K562 (cell line): ENCODE measurements around the gene RUNX1. TPM values are rescaled to one million over a fixed set of nuclear protein-coding genes. Genes with fewer than 3 reads are reported as not detected.
"Not testable (repeated sequence)": the region's sequence is repeated elsewhere in the genome, so short reads cannot be mapped to it uniquely, and the experiment has no call there.

Experiments used
- ATAC-seq: fragments of 200-7000 bp; cut with Tn5 transposase; 3 replicates; pipeline ENCODE4 v1.9.1; 2020; ENCODE audit warnings: moderate library complexity
- BruUV-seq: library from RNA; stranded (reverse); fragments of 400-500 nt; replicated peaks from 2 replicates; lab custom pipeline; 2021; lab: Mats Ljungman, UMichigan
- CTCF ChIA-PET: fragments of 300-600 bp; formaldehyde crosslinking; extraction: SDS; loops from one replicate; lab custom pipeline; 2021; ENCODE audit warnings: low intra/inter-chr PET ratio; lab: Yijun Ruan, JAX
- POLR2A ChIA-PET: fragments of 300-600, 350-650 bp; sonication (Branson Sonifier 250); formaldehyde crosslinking; extraction: SDS; loops from one replicate; lab custom pipeline; 2021; ENCODE audit warnings: antibody characterized with exemption, inconsistent platforms; lab: Yijun Ruan, JAX
- DNase-seq, 4 experiments: peaks; one replicate each; pipeline versions ENCODE4 v3.0.0 to v3.0.0-alpha.2; 2011 to 2018; ENCODE audit warnings: low spot score in 3 of 4, mixed read lengths in 3 of 4; ENCODE audit errors: extremely low read depth in 1 of 4
- FAIRE-seq: peaks from 2 replicates; lab custom pipeline; 2011; peaks lifted over from hg19 to GRCh38; lab: Jason Lieb, UNC
- H2AFZ ChIP-seq: 2 replicates; pipeline ENCODE4 v1.6.0; 2011; ENCODE audit warnings: low read depth, low read length, control low read depth, inconsistent platforms
- H3K27ac ChIP-seq: fragments of 200-600 bp; 3 replicates; pipeline ENCODE4 v1.8.0; 2011; ENCODE audit warnings: low read depth, mild to moderate bottlenecking, control low read depth, inconsistent platforms, low read length, moderate library complexity, mixed read lengths; ENCODE audit errors: extremely low read depth
- H3K27me3 ChIP-seq, 2 experiments: fragments of 300-600 bp in 1 of 2; 2 replicates in 1 of 2; 3 replicates in 1 of 2; pipeline versions ENCODE4 v1.6.0 to v1.8.0; 2011; ENCODE audit warnings: inconsistent platforms in 2 of 2, low read length in 2 of 2, mild to moderate bottlenecking in 1 of 2, mixed read lengths in 1 of 2, moderate library complexity in 1 of 2; ENCODE audit not compliant: control insufficient read depth in 2 of 2, insufficient read depth in 2 of 2
- H3K36me3 ChIP-seq: fragments of 300-600 bp; 3 replicates; pipeline ENCODE4 v1.8.0; 2011; ENCODE audit warnings: mild to moderate bottlenecking, low read length, inconsistent platforms; ENCODE audit not compliant: control insufficient read depth, insufficient read depth
- H3K4me1 ChIP-seq, 2 experiments: fragments of 200-600 bp in 1 of 2; replicated peaks in 1 of 2; 2 replicates in 1 of 2; 3 replicates in 1 of 2; pipeline versions ENCODE4 v1.5.1 to v1.8.0; 2011; ENCODE audit warnings: inconsistent platforms in 2 of 2, low read length in 2 of 2, mild to moderate bottlenecking in 1 of 2, mixed read lengths in 1 of 2, moderate library complexity in 1 of 2; ENCODE audit not compliant: control insufficient read depth in 2 of 2, insufficient read depth in 2 of 2
- H3K4me2 ChIP-seq: 2 replicates; pipeline ENCODE4 v1.6.1; 2011; ENCODE audit warnings: low read length, control low read depth, inconsistent platforms, mixed read lengths; ENCODE audit not compliant: insufficient read depth
- H3K4me3 ChIP-seq: fragments of 200-600 bp; sonication (generic), shearing (Covaris generic); 2 replicates; pipeline ENCODE4 v1.5.1; 2016; ENCODE audit warnings: control low read depth, inconsistent platforms
- H3K79me2 ChIP-seq: fragments of 200-600 bp; 3 replicates; pipeline ENCODE4 v1.8.0; 2011; ENCODE audit warnings: low read length, inconsistent platforms; ENCODE audit not compliant: control insufficient read depth, insufficient read depth
- H3K9ac ChIP-seq, 2 experiments: 2 replicates each; pipeline versions ENCODE4 v1.6.0 to v1.6.1; 2011; ENCODE audit warnings: low read depth in 2 of 2, low read length in 2 of 2, control low read depth in 1 of 2, inconsistent platforms in 1 of 2, mild to moderate bottlenecking in 1 of 2, mixed read lengths in 1 of 2; ENCODE audit not compliant: insufficient read depth in 1 of 2
- H3K9me1 ChIP-seq: one replicate; pipeline ENCODE4 v1.6.0; 2011; ENCODE audit warnings: inconsistent platforms, mild to moderate bottlenecking, low read length, moderate library complexity; ENCODE audit not compliant: control insufficient read depth, insufficient read depth
- H3K9me3 ChIP-seq: replicated peaks from 2 replicates; pipeline ENCODE4 v1.5.1; 2011; ENCODE audit warnings: low read depth, low read length, inconsistent platforms; ENCODE audit not compliant: control insufficient read depth, insufficient read depth
- H4K20me1 ChIP-seq: replicated peaks from 2 replicates; pipeline ENCODE4 v1.6.1; 2011; ENCODE audit warnings: low read length, inconsistent platforms, mixed read lengths; ENCODE audit not compliant: control insufficient read depth, insufficient read depth
- ARID1B ChIP-seq: fragments of 450-650 bp; IDR thresholded peaks from 2 replicates; pipeline ENCODE4 v1.6.1; 2016; ENCODE audit warnings: antibody characterized with exemption, mild to moderate bottlenecking, inconsistent platforms
- CBX1 ChIP-seq: sonication (generic); IDR thresholded peaks from 2 replicates; pipeline ENCODE4 v1.6.1; 2016; ENCODE audit warnings: antibody characterized with exemption, low read depth, mild to moderate bottlenecking
- DPF2 ChIP-seq: fragments of 450-650 bp; IDR thresholded peaks from 2 replicates; pipeline ENCODE4 v1.6.1; 2016
- FOXA3 ChIP-seq, 2 experiments: fragments of 450-650 bp in 1 of 2; sonication (generic) in 1 of 2; formaldehyde crosslinking; IDR thresholded peaks in 1 of 2; conservative IDR thresholded peaks in 1 of 2; 2 replicates each; pipeline versions ENCODE4 v1.4.0 to v1.8.0; 2020 to 2022; ENCODE audit warnings: mild to moderate bottlenecking in 2 of 2, missing genetic modification reagents in 1 of 2
- IRF2 ChIP-seq: sonication (generic); formaldehyde crosslinking; IDR thresholded peaks from 2 replicates; pipeline ENCODE4 v1.8.1; 2022; ENCODE audit warnings: mild to moderate bottlenecking, missing genetic modification reagents
- MEF2D ChIP-seq: conservative IDR thresholded peaks from 2 replicates; pipeline ENCODE4 v1.6.1; 2016; ENCODE audit warnings: low read depth, missing genetic modification characterization, missing compliant biosample characterization
- MYBL2 ChIP-seq, 2 experiments: fragments of 450-650 bp in 1 of 2; sonication (generic) in 1 of 2; formaldehyde crosslinking in 1 of 2; IDR thresholded peaks; 2 replicates each; pipeline versions ENCODE4 v1.6.1 to v1.8.1; 2017 to 2022; ENCODE audit warnings: borderline replicate concordance in 1 of 2, inconsistent platforms in 1 of 2, low read depth in 1 of 2, mild to moderate bottlenecking in 1 of 2, missing genetic modification reagents in 1 of 2, moderate library complexity in 1 of 2
- NFE2 ChIP-seq: IDR thresholded peaks from 2 replicates; pipeline ENCODE4 v1.6.1; 2014; ENCODE audit warnings: antibody characterized with exemption, low read depth
- OTX1 ChIP-seq: fragments of 450-650 bp; formaldehyde crosslinking; IDR thresholded peaks from 2 replicates; pipeline ENCODE4 v1.4.0; 2022; ENCODE audit warnings: mild to moderate bottlenecking
- PHF20 ChIP-seq: fragments of 450-650 bp; IDR thresholded peaks from 2 replicates; pipeline ENCODE4 v1.6.1; 2018; ENCODE audit not compliant: partially characterized antibody
- SMARCA5 ChIP-seq: fragments of 450-650 bp; IDR thresholded peaks from 2 replicates; pipeline ENCODE4 v1.6.1; 2016
- TRIM24 ChIP-seq, 2 experiments: fragments of 450-650 bp; IDR thresholded peaks; 2 replicates each; pipeline ENCODE4 v1.6.1; 2016
- ZNF316 ChIP-seq: fragments of 450-650 bp; IDR thresholded peaks from 2 replicates; pipeline ENCODE4 v1.6.1; 2016
- WGBS: fragments of 100-300 bp; shearing (Covaris generic); methylation state at CpG from one replicate; pipeline ENCODE4 v1.1.6; 2016; ENCODE audit warnings: low coverage, mixed read lengths; ENCODE audit not compliant: insufficient coverage; ENCODE audit errors: missing lambda C conversion rate; 5-methylcytosine and 5-hydroxymethylcytosine counted together
- in situ Hi-C: fragments of 300-500 bp; cut with MboI; formaldehyde crosslinking; loops from 4 replicates; pipeline ENCODE4 v1.15.0; 2018; ENCODE audit warnings: inconsistent platforms, mixed read lengths
- intact Hi-C: fragments of 100-400 bp; cut with micrococcal nuclease; formaldehyde crosslinking; loops from 2 replicates; pipeline ENCODE4 v1.14.2; 2022
- polyA plus RNA-seq, 8 experiments: library from polyadenylated mRNA; depleted of rRNA in 4 of 8; stranded (reverse) in 5 of 8; unstranded in 3 of 8; fragments of >200 nt; fragmentation: Nextera tagmentation in 2 of 8; fragmentation: Illumina TruSeq in 1 of 8; extraction: Ambion mirVana in 2 of 8; extraction: Trizol in 1 of 8; gene quantifications; 2 replicates each; pipeline versions ENCODE4 v1.2.1 to v1.2.3, GENCODE V29; 2011 to 2014; ENCODE audit warnings: inconsistent platforms in 1 of 8, missing spikeins in 1 of 8
- total RNA-seq, 7 experiments: library from RNA; depleted of rRNA in 6 of 7; stranded (reverse); fragments of >200 nt in 6 of 7; fragmentation: Illumina TruSeq in 2 of 7; extraction: Trizol in 2 of 7; gene quantifications; 2 replicates each; pipeline versions ENCODE4 v1.2.1 to v1.2.3, GENCODE V29; 2011 to 2021; ENCODE audit warnings: low replicate concordance in 1 of 7
- TF ChIP-seq, protein P1 (sequence below): fragments of 450-650 bp; formaldehyde crosslinking; IDR thresholded peaks from 2 replicates; pipeline ENCODE4 v1.4.0; 2022; ENCODE audit warnings: missing genetic modification characterization
- TF ChIP-seq, protein P2 (sequence below): fragments of 450-650 bp; formaldehyde crosslinking; IDR thresholded peaks from 2 replicates; pipeline ENCODE4 v1.4.0; 2022; ENCODE audit warnings: missing genetic modification characterization
- TF ChIP-seq, protein P3 (sequence below): sonication (generic); formaldehyde crosslinking; IDR thresholded peaks from 2 replicates; pipeline ENCODE4 v1.9.0; 2022; ENCODE audit warnings: mild to moderate bottlenecking, missing genetic modification reagents
- TF ChIP-seq, protein P4 (sequence below): fragments of 450-650 bp; formaldehyde crosslinking; conservative IDR thresholded peaks from 2 replicates; pipeline ENCODE4 v1.4.0; 2022; ENCODE audit warnings: mild to moderate bottlenecking, missing genetic modification characterization

RUNX1 gene
- total and polyA plus RNA-seq, 9 of the 15 experiments (the other 6 are each of a cell fraction or from before 2014, with no cell fraction given): 2.2 to 68.6 (median 17.8) TPM

DNA sequence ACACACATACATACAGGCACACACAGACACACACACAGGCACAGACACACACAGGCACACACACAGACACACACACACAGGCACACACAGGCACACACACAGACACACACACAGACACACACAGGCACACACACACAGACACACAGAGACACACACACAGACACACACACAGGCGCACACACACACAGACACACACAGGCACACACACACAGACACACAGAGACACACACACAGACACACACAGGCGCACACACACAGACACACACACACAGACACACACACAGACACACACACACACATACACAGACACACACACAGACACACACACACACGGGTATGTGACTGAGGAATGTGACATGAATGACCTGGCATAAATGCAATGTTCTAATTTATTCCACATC is 55.6 kb downstream of the RUNX1 start:
- in situ Hi-C loops; H3K9me3 ChIP-seq; H3K36me3 ChIP-seq; DNase-seq; intact Hi-C loops; ATAC-seq; BruUV-seq; H3K4me3 ChIP-seq; H3K27me3 ChIP-seq; H3K9me1 ChIP-seq; H3K9ac ChIP-seq; H3K4me2 ChIP-seq; H4K20me1 ChIP-seq; CTCF ChIA-PET; H3K79me2 ChIP-seq; H2AFZ ChIP-seq; POLR2A ChIA-PET; TF ChIP-seq MYBL2 (IDR thresholded peaks at IDR 0.05; ENCODE audit: low read depth): not testable (repeated sequence)
- H3K4me1 ChIP-seq: peaks cover 47 to 71% of the 10 kb centered on the region in 2 experiments
- WGBS: 70% methylated on average over 3 of the region's 3 CpGs
- peak; percentile 83 for FAIRE-seq
- peak overlapping the region; percentile 7; the same call in 1 of the 3 replicates for H3K27ac ChIP-seq
- TF ChIP-seq SMARCA5 (0 out of 2 replicates have a peak, but pooled peaks have one; percentile 47), MEF2D (tag) (0 out of 2 replicates have a peak, but pooled peaks have one; percentile 34), CBX1 (peak; percentile 78; the same call in 1 of the 2 replicates), ARID1B (0 out of 2 replicates have a peak, but pooled peaks have one; percentile 9), ZNF316 (peak; percentile 31; the same call in 1 of the 2 replicates), FOXA3 (CRISPR knock-in tag; conservative IDR thresholded peaks at IDR 0.05 in 1 of 2, IDR thresholded peaks at IDR 0.05 in 1 of 2) (peak in 1 of 2 experiments; percentile 20; a peak in 1 of 4 replicates), IRF2 (CRISPR knock-in tag) (peak; percentile 53; the same call in 1 of the 2 replicates), NFE2 (peak; percentile 46; the same call in 1 of the 2 replicates), DPF2 (0 out of 2 replicates have a peak, but pooled peaks have one; percentile 25), MYBL2 (CRISPR knock-in tag; IDR thresholded peaks at IDR 0.05; ENCODE audit: borderline replicate concordance) (0 out of 2 replicates have a peak, but pooled peaks have one; percentile 59), OTX1 (CRISPR knock-in tag) (peak; percentile 49; the same call in 1 of the 2 replicates), PHF20 (peak; percentile 49), TRIM24 (IDR thresholded peaks at IDR 0.05) (peak; percentile 26 to 57; a peak in 2 of 4 replicates)
- TF ChIP-seq, protein P1, sequence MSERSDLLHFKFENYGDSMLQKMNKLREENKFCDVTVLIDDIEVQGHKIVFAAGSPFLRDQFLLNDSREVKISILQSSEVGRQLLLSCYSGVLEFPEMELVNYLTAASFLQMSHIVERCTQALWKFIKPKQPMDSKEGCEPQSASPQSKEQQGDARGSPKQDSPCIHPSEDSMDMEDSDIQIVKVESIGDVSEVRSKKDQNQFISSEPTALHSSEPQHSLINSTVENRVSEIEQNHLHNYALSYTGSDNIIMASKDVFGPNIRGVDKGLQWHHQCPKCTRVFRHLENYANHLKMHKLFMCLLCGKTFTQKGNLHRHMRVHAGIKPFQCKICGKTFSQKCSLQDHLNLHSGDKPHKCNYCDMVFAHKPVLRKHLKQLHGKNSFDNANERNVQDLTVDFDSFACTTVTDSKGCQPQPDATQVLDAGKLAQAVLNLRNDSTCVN (CRISPR knock-in tag): 0 out of 2 replicates have a peak, but pooled peaks have one; percentile 33
- TF ChIP-seq, protein P2, sequence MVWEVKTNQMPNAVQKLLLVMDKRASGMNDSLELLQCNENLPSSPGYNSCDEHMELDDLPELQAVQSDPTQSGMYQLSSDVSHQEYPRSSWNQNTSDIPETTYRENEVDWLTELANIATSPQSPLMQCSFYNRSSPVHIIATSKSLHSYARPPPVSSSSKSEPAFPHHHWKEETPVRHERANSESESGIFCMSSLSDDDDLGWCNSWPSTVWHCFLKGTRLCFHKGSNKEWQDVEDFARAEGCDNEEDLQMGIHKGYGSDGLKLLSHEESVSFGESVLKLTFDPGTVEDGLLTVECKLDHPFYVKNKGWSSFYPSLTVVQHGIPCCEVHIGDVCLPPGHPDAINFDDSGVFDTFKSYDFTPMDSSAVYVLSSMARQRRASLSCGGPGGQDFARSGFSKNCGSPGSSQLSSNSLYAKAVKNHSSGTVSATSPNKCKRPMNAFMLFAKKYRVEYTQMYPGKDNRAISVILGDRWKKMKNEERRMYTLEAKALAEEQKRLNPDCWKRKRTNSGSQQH (CRISPR knock-in tag): peak; percentile 73; the same call in 1 of the 2 replicates
- TF ChIP-seq, protein P3, sequence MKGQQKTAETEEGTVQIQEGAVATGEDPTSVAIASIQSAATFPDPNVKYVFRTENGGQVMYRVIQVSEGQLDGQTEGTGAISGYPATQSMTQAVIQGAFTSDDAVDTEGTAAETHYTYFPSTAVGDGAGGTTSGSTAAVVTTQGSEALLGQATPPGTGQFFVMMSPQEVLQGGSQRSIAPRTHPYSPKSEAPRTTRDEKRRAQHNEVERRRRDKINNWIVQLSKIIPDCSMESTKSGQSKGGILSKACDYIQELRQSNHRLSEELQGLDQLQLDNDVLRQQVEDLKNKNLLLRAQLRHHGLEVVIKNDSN: peak; percentile 29; the same call in 1 of the 2 replicates
- TF ChIP-seq, protein P4, sequence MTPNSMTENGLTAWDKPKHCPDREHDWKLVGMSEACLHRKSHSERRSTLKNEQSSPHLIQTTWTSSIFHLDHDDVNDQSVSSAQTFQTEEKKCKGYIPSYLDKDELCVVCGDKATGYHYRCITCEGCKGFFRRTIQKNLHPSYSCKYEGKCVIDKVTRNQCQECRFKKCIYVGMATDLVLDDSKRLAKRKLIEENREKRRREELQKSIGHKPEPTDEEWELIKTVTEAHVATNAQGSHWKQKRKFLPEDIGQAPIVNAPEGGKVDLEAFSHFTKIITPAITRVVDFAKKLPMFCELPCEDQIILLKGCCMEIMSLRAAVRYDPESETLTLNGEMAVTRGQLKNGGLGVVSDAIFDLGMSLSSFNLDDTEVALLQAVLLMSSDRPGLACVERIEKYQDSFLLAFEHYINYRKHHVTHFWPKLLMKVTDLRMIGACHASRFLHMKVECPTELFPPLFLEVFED (CRISPR knock-in tag): 0 out of 2 replicates have a peak, but pooled peaks have one; percentile 24
